ENCODE results near the gene LHFPL3.

LHFPL3 gene

GRCh38 chr7:104890216-104890615, 561.8 kb downstream of the LHFPL3 start:
- Histone ChIP-seq H3K27ac (replicated peaks) (no peak overlapping the region), H3K4me3 (replicated peaks; ENCODE audit: insufficient read depth, low read length) (no peak overlapping the region), H3K27me3 (ENCODE audit: insufficient read depth, poor library complexity, severe bottlenecking) (peaks cover 3% of the 10 kb centered on the region)
- TF ChIP-seq CTCF (IDR thresholded peaks at IDR 0.05; ENCODE audit: insufficient read depth, low read length) (no peak), POLR2AphosphoS5 (IDR thresholded peaks at IDR 0.05; ENCODE audit: low read depth) (no peak), SPI1 (IDR thresholded peaks at IDR 0.05; ENCODE audit: borderline replicate concordance, low read depth) (no peak), GABPA (IDR thresholded peaks at IDR 0.05; ENCODE audit: low read depth) (no peak)
- TF ChIP-seq, protein P1, sequence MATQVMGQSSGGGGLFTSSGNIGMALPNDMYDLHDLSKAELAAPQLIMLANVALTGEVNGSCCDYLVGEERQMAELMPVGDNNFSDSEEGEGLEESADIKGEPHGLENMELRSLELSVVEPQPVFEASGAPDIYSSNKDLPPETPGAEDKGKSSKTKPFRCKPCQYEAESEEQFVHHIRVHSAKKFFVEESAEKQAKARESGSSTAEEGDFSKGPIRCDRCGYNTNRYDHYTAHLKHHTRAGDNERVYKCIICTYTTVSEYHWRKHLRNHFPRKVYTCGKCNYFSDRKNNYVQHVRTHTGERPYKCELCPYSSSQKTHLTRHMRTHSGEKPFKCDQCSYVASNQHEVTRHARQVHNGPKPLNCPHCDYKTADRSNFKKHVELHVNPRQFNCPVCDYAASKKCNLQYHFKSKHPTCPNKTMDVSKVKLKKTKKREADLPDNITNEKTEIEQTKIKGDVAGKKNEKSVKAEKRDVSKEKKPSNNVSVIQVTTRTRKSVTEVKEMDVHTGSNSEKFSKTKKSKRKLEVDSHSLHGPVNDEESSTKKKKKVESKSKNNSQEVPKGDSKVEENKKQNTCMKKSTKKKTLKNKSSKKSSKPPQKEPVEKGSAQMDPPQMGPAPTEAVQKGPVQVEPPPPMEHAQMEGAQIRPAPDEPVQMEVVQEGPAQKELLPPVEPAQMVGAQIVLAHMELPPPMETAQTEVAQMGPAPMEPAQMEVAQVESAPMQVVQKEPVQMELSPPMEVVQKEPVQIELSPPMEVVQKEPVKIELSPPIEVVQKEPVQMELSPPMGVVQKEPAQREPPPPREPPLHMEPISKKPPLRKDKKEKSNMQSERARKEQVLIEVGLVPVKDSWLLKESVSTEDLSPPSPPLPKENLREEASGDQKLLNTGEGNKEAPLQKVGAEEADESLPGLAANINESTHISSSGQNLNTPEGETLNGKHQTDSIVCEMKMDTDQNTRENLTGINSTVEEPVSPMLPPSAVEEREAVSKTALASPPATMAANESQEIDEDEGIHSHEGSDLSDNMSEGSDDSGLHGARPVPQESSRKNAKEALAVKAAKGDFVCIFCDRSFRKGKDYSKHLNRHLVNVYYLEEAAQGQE (IDR thresholded peaks at IDR 0.05; ENCODE audit: insufficient replicate concordance, low read depth) = no peak
- no peak for DNase-seq (ENCODE audit: low read depth in 1 of 2, low spot score in 1 of 2)

DNA sequence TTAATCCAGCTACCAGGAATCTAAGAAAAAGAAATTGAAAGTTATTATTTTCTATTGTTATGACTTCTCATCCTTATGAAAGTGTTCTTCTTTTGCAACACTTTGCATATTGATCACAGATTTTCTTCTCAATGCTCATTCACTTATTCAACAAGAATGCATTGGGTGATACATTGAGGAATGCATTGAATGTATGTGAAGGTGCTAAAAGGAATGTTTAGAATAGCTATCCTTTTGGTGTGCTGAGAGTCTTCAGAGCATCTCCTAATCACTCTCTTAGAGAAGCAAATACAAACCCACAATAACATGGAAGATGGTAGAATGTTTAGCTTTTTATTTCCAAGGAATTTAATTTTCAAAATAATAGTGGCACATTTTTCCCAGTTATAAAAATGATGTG, 563.5 kb downstream of the LHFPL3 start:
- TF ChIP-seq POLR2AphosphoS5 (IDR thresholded peaks at IDR 0.05; ENCODE audit: low read depth) (no peak), GABPA (IDR thresholded peaks at IDR 0.05; ENCODE audit: low read depth) (no peak), SPI1 (IDR thresholded peaks at IDR 0.05; ENCODE audit: borderline replicate concordance, low read depth) (no peak), CTCF (IDR thresholded peaks at IDR 0.05; ENCODE audit: insufficient read depth, low read length) (no peak)
- TF ChIP-seq, protein P1 (IDR thresholded peaks at IDR 0.05; ENCODE audit: insufficient replicate concordance, low read depth) = no peak
- Histone ChIP-seq H3K27ac (replicated peaks) (no peak overlapping the region), H3K4me3 (replicated peaks; ENCODE audit: insufficient read depth, low read length) (no peak overlapping the region), H3K27me3 (ENCODE audit: insufficient read depth, poor library complexity, severe bottlenecking) (peaks cover 3% of the 10 kb centered on the region)
- no peak for DNase-seq (ENCODE audit: low read depth in 1 of 2, low spot score in 1 of 2)

DNA sequence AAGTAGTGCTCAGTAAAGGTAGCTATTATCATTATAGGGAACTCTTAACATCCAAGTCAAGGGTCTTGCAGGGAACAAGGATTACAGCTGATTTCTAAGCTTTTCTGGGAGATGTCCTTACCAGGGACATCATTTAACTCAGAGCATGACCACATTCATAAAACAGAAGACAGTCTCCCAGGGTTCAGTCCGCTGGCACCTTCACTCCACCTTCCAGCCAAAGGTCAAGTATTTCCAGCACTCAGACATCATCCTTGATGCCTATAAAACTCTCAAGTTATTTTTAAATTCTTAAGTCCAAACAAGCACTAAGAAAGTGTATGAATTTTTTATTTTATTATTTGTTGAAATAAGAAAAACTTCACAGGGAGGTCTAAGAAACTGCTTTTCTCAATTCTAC, 565.9 kb downstream of the LHFPL3 start:
- TF ChIP-seq, protein P1 (IDR thresholded peaks at IDR 0.05; ENCODE audit: insufficient replicate concordance, low read depth) = no peak
- no peak for TF ChIP-seq CTCF (IDR thresholded peaks at IDR 0.05; ENCODE audit: insufficient read depth, low read length)
- no peak for TF ChIP-seq GABPA (IDR thresholded peaks at IDR 0.05; ENCODE audit: low read depth)
- no peaks in the 10 kb centered on the region for H3K27me3 ChIP-seq (ENCODE audit: insufficient read depth, poor library complexity, severe bottlenecking)
- no peak overlapping the region for H3K27ac ChIP-seq (replicated peaks)
- no peak overlapping the region for H3K4me3 ChIP-seq (replicated peaks; ENCODE audit: insufficient read depth, low read length)
- DNase-seq (ENCODE audit: low read depth in 1 of 2, low spot score in 1 of 2) = no peak
